Natural killer cell treated with Interleukin-12 subunit alpha and Interleukin-12 subunit beta and Interleukin-15 and Interleukin-18, amount 100 ng/mL, for 72 hours (primary cell): Measurements from ENCODE around the gene ACTN2. TPM values are rescaled to one million over a fixed set of nuclear protein-coding genes. Genes with fewer than 3 reads are reported as not detected.

Source experiments
- ATAC-seq, 2 donors: fragments of 150-1000 bp; cut with Tn5 transposase in 1 of 2; sonication (Bioruptor Pico), chemical (Tn5 transposase) in 1 of 2; 2 replicates each; pipeline ENCODE4 v1.10.0; 2021
- DNase-seq: peaks from one replicate; pipeline ENCODE4 v3.0.0; 2022; ENCODE audit warnings: low spot score
- H3K27ac Mint-ChIP-seq, 2 donors: 1 replicate in 1 of 2; 2 replicates in 1 of 2; pipeline ENCODE4 v1.8.0; 2022; ENCODE audit warnings: mixed read lengths in 2 of 2, mild to moderate bottlenecking in 1 of 2, moderate library complexity in 1 of 2
- H3K27me3 Mint-ChIP-seq, 2 donors: 1 replicate in 1 of 2; 2 replicates in 1 of 2; pipeline ENCODE4 v1.8.0; 2022; ENCODE audit warnings: mixed read lengths in 2 of 2
- H3K36me3 Mint-ChIP-seq: one replicate; pipeline ENCODE4 v1.8.0; 2022; ENCODE audit warnings: mixed read lengths
- H3K4me1 Mint-ChIP-seq, 2 donors: 1 replicate in 1 of 2; 2 replicates in 1 of 2; pipeline ENCODE4 v1.8.0; 2022; ENCODE audit warnings: low read depth in 2 of 2, mixed read lengths in 2 of 2, mild to moderate bottlenecking in 1 of 2
- H3K4me3 Mint-ChIP-seq: one replicate; pipeline ENCODE4 v1.8.0; 2022; ENCODE audit warnings: mixed read lengths
- H3K9me3 Mint-ChIP-seq: 2 replicates; pipeline ENCODE4 v1.8.0; 2022; ENCODE audit warnings: mixed read lengths
- total RNA-seq, 2 donors: library from RNA; stranded (reverse); gene quantifications; one replicate each; pipeline ENCODE4 v1.2.3, GENCODE V29; 2022

ACTN2 gene
- total RNA-seq, 2 donors from 2014 or later, result 0.17 TPM; not detected in 1

GRCh38 chr1:236734141-236734765, 48.0 kb downstream of the ACTN2 start:
- ATAC-seq, result no peak

GRCh38 chr1:236736761-236737160, 50.5 kb downstream of the ACTN2 start:
- Mint-ChIP-seq H3K36me3 (no peaks in the 10 kb centered on the region), H3K4me1 (no peaks in the 10 kb centered on the region), H3K4me3 (no peak overlapping the region), H3K27ac (no peak overlapping the region), H3K9me3 (no peaks in the 10 kb centered on the region), H3K27me3 (peaks cover 30 to 40% of the 10 kb centered on the region in 2 donors)
- ATAC-seq (no peak), DNase-seq (no peak)

More at GRCh38 chr1:236734141-236734765, 48.0 kb downstream of the ACTN2 start:
- Mint-ChIP-seq H3K9me3 (no peaks in the 10 kb centered on the region), H3K4me3 (no peak overlapping the region), H3K4me1 (no peaks in the 10 kb centered on the region), H3K27ac (no peak overlapping the region), H3K36me3 (no peaks in the 10 kb centered on the region), H3K27me3 (peaks cover 22 to 34% of the 10 kb centered on the region in 2 donors)
- no peak for DNase-seq

GRCh38 chr1:236741753-236742152, 55.5 kb downstream of the ACTN2 start:
- Mint-ChIP-seq H3K9me3 (no peaks in the 10 kb centered on the region), H3K27ac (no peak overlapping the region), H3K4me3 (no peak overlapping the region), H3K36me3 (no peaks in the 10 kb centered on the region), H3K27me3 (peaks cover 12 to 22% of the 10 kb centered on the region in 2 donors), H3K4me1 (no peaks in the 10 kb centered on the region)
- DNase-seq, result no peak
- no peak for ATAC-seq

- no peak for ATAC-seq
- H3K27me3 Mint-ChIP-seq, result peaks cover 13 to 27% of the 10 kb centered on the region in 2 donors
- no peaks in the 10 kb centered on the region for H3K9me3 Mint-ChIP-seq
- H3K36me3 Mint-ChIP-seq, result no peaks in the 10 kb centered on the region
- DNase-seq, result no peak
- no peak overlapping the region for H3K4me3 Mint-ChIP-seq
- no peak overlapping the region for H3K27ac Mint-ChIP-seq
- H3K4me1 Mint-ChIP-seq, result no peaks in the 10 kb centered on the region
Observed at GRCh38 chr1:236742421-236743160, 56.3 kb downstream of the ACTN2 start.

GRCh38 chr1:236744533-236744932, 58.2 kb downstream of the ACTN2 start:
- Mint-ChIP-seq H3K27me3 (peaks cover 19 to 37% of the 10 kb centered on the region in 2 donors), H3K4me1 (no peaks in the 10 kb centered on the region), H3K4me3 (no peak overlapping the region), H3K9me3 (no peaks in the 10 kb centered on the region), H3K36me3 (no peaks in the 10 kb centered on the region), H3K27ac (no peak overlapping the region)
- DNase-seq, result no peak
- ATAC-seq, result no peak

- no peaks in the 10 kb centered on the region for H3K4me1 Mint-ChIP-seq
Observed at GRCh38 chr1:236746785-236747184, 60.5 kb downstream of the ACTN2 start.

GRCh38 chr1:236747311-236747985, 61.1 kb downstream of the ACTN2 start:
- ATAC-seq, result no peak
- peaks cover 14 to 31% of the 10 kb centered on the region in 2 donors for H3K27me3 Mint-ChIP-seq

More at GRCh38 chr1:236746785-236747184, 60.5 kb downstream of the ACTN2 start:
- H3K36me3 Mint-ChIP-seq, result no peaks in the 10 kb centered on the region
- peaks cover 12 to 25% of the 10 kb centered on the region in 2 donors for H3K27me3 Mint-ChIP-seq
- ATAC-seq (no peak), DNase-seq (no peak)
- H3K4me3 Mint-ChIP-seq, result no peak overlapping the region
- H3K27ac Mint-ChIP-seq, result no peak overlapping the region
- no peaks in the 10 kb centered on the region for H3K9me3 Mint-ChIP-seq

GRCh38 chr1:236748268-236748870, 62.1 kb downstream of the ACTN2 start:
- Mint-ChIP-seq H3K4me1 (no peaks in the 10 kb centered on the region), H3K36me3 (no peaks in the 10 kb centered on the region), H3K4me3 (no peak overlapping the region), H3K27ac (no peak overlapping the region), H3K9me3 (no peaks in the 10 kb centered on the region), H3K27me3 (peaks cover 11 to 28% of the 10 kb centered on the region in 2 donors)
- ATAC-seq (no peak), DNase-seq (no peak)

More at GRCh38 chr1:236747311-236747985, 61.1 kb downstream of the ACTN2 start:
- no peaks in the 10 kb centered on the region for H3K36me3 Mint-ChIP-seq
- H3K27ac Mint-ChIP-seq, result no peak overlapping the region
- DNase-seq, result no peak
- no peaks in the 10 kb centered on the region for H3K9me3 Mint-ChIP-seq
- H3K4me1 Mint-ChIP-seq, result no peaks in the 10 kb centered on the region
- no peak overlapping the region for H3K4me3 Mint-ChIP-seq

GRCh38 chr1:236750928-236751327, 64.6 kb downstream of the ACTN2 start:
- Mint-ChIP-seq H3K27ac (no peak overlapping the region), H3K36me3 (no peaks in the 10 kb centered on the region), H3K27me3 (peaks cover 10 to 22% of the 10 kb centered on the region in 2 donors), H3K4me1 (no peaks in the 10 kb centered on the region), H3K4me3 (no peak overlapping the region), H3K9me3 (no peaks in the 10 kb centered on the region)
- DNase-seq, result no peak
- no peak for ATAC-seq

- peaks cover 10 to 22% of the 10 kb centered on the region in 2 donors for H3K27me3 Mint-ChIP-seq
- no peak for ATAC-seq
- no peak overlapping the region for H3K27ac Mint-ChIP-seq
- H3K36me3 Mint-ChIP-seq, result no peaks in the 10 kb centered on the region
- H3K9me3 Mint-ChIP-seq, result no peaks in the 10 kb centered on the region
- no peak for DNase-seq
- H3K4me1 Mint-ChIP-seq, result no peaks in the 10 kb centered on the region
- no peak overlapping the region for H3K4me3 Mint-ChIP-seq
Observed at GRCh38 chr1:236751385-236751784, 65.1 kb downstream of the ACTN2 start.

GRCh38 chr1:236751935-236752334, 65.6 kb downstream of the ACTN2 start:
- peaks cover 10 to 22% of the 10 kb centered on the region in 2 donors for H3K27me3 Mint-ChIP-seq
- no peak overlapping the region for H3K27ac Mint-ChIP-seq
- H3K4me1 Mint-ChIP-seq, result no peaks in the 10 kb centered on the region
- H3K36me3 Mint-ChIP-seq, result no peaks in the 10 kb centered on the region
- DNase-seq (no peak), ATAC-seq (no peak)
- H3K4me3 Mint-ChIP-seq, result no peak overlapping the region
- H3K9me3 Mint-ChIP-seq, result no peaks in the 10 kb centered on the region

- Mint-ChIP-seq H3K4me3 (no peak overlapping the region), H3K9me3 (no peaks in the 10 kb centered on the region)
Observed at GRCh38 chr1:236753516-236753915, 67.2 kb downstream of the ACTN2 start.

GRCh38 chr1:236753964-236754363, 67.7 kb downstream of the ACTN2 start:
- ATAC-seq, result no peak
- Mint-ChIP-seq H3K4me3 (no peak overlapping the region), H3K9me3 (no peaks in the 10 kb centered on the region), H3K4me1 (no peaks in the 10 kb centered on the region), H3K36me3 (no peaks in the 10 kb centered on the region), H3K27ac (no peak overlapping the region), H3K27me3 (peaks cover 3 to 6% of the 10 kb centered on the region in 2 donors)
- DNase-seq, result no peak

More at GRCh38 chr1:236753516-236753915, 67.2 kb downstream of the ACTN2 start:
- ATAC-seq (no peak), DNase-seq (no peak)
- no peaks in the 10 kb centered on the region for H3K36me3 Mint-ChIP-seq
- no peak overlapping the region for H3K27ac Mint-ChIP-seq
- peaks cover 3 to 8% of the 10 kb centered on the region in 2 donors for H3K27me3 Mint-ChIP-seq
- no peaks in the 10 kb centered on the region for H3K4me1 Mint-ChIP-seq
